ENCODE results near the gene KRTAP9-4.

GRCh38 chr17:41226051-41226450, 23.4 kb upstream of the KRTAP9-4 start:
- TF ChIP-seq, protein P1, sequence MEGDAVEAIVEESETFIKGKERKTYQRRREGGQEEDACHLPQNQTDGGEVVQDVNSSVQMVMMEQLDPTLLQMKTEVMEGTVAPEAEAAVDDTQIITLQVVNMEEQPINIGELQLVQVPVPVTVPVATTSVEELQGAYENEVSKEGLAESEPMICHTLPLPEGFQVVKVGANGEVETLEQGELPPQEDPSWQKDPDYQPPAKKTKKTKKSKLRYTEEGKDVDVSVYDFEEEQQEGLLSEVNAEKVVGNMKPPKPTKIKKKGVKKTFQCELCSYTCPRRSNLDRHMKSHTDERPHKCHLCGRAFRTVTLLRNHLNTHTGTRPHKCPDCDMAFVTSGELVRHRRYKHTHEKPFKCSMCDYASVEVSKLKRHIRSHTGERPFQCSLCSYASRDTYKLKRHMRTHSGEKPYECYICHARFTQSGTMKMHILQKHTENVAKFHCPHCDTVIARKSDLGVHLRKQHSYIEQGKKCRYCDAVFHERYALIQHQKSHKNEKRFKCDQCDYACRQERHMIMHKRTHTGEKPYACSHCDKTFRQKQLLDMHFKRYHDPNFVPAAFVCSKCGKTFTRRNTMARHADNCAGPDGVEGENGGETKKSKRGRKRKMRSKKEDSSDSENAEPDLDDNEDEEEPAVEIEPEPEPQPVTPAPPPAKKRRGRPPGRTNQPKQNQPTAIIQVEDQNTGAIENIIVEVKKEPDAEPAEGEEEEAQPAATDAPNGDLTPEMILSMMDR (IDR thresholded peaks at IDR 0.05): no peak
- TF ChIP-seq POLR2A (IDR thresholded peaks at IDR 0.05): no peak
